HEK293 (cell line): ENCODE results near the gene PPP1R1B.

ENCODE experiments used
- CTCF ChIA-PET: fragments of 350-600 bp; formaldehyde crosslinking; extraction: SDS; loops from one replicate; lab custom pipeline; 2021; ENCODE audit warnings: antibody characterized with exemption; lab: Yijun Ruan, JAX
- POLR2A ChIA-PET: fragments of 300-600 bp; formaldehyde crosslinking; extraction: SDS; loops from one replicate; lab custom pipeline; 2020; ENCODE audit warnings: antibody characterized with exemption, inconsistent platforms; lab: Yijun Ruan, JAX
- H3K27ac ChIP-seq: fragments of 200-500 bp; sonication (Bioruptor generic); 2 replicates; pipeline ENCODE4 v1.5.1; 2014; ENCODE audit warnings: low read depth, low read length, control low read depth, inconsistent platforms; ENCODE audit errors: extremely low read depth
- H3K36me3 ChIP-seq, 2 experiments: fragments of 200-500 bp in 1 of 2; sonication (Bioruptor generic) in 1 of 2; 1 replicate in 1 of 2; 2 replicates in 1 of 2; pipeline ENCODE4 v1.5.1; 2014 to 2017; ENCODE audit warnings: inconsistent platforms in 2 of 2, low read length in 2 of 2; ENCODE audit not compliant: control insufficient read depth in 2 of 2, insufficient read depth in 1 of 2
- H3K4me1 ChIP-seq: fragments of 200-500 bp; sonication (Bioruptor generic); 2 replicates; pipeline ENCODE4 v1.5.1; 2014; ENCODE audit warnings: mild to moderate bottlenecking, low read length, inconsistent platforms; ENCODE audit not compliant: control insufficient read depth, insufficient read depth
- H3K4me3 ChIP-seq: 2 replicates; pipeline ENCODE4 v1.5.1; 2011; ENCODE audit warnings: low read depth, mild to moderate bottlenecking, control low read depth, low read length, moderate library complexity
- H3K9me3 ChIP-seq: fragments of 200-500 bp; sonication (Bioruptor generic); 2 replicates; pipeline ENCODE4 v1.5.1; 2014; ENCODE audit warnings: low read depth, low read length, inconsistent platforms; ENCODE audit not compliant: control insufficient read depth, insufficient read depth
- BCL11A ChIP-seq: fragments of 450-650 bp; formaldehyde crosslinking; IDR thresholded peaks from 2 replicates; pipeline ENCODE4 v1.5.1; 2016; ENCODE audit warnings: low read depth, missing biosample characterization, missing genetic modification characterization
- CTCF ChIP-seq: fragments of 450-650 bp; formaldehyde crosslinking; IDR thresholded peaks from 2 replicates; pipeline ENCODE4 v1.5.1; 2016; ENCODE audit warnings: missing biosample characterization, missing genetic modification characterization
- GLIS2 ChIP-seq: fragments of 450-650 bp; formaldehyde crosslinking; IDR thresholded peaks from 2 replicates; pipeline ENCODE4 v1.5.1; 2016; ENCODE audit warnings: missing biosample characterization, missing genetic modification characterization
- HOXA7 ChIP-seq: sonication (generic); formaldehyde crosslinking; IDR thresholded peaks from 2 replicates; pipeline ENCODE4 v1.8.1; 2022; ENCODE audit warnings: missing genetic modification reagents, borderline replicate concordance
- MEIS1 ChIP-seq: sonication (generic); formaldehyde crosslinking; IDR thresholded peaks from 2 replicates; pipeline ENCODE4 v1.8.1; 2022; ENCODE audit warnings: missing genetic modification reagents, mild to moderate bottlenecking, borderline replicate concordance
- PATZ1 ChIP-seq: fragments of 450-650 bp; formaldehyde crosslinking; IDR thresholded peaks from 2 replicates; pipeline ENCODE4 v1.5.1; 2016; ENCODE audit warnings: missing biosample characterization, missing genetic modification characterization
- PRDM4 ChIP-seq: fragments of 450-650 bp; formaldehyde crosslinking; IDR thresholded peaks from 2 replicates; pipeline ENCODE4 v1.5.1; 2017; ENCODE audit warnings: missing biosample characterization, missing genetic modification characterization
- TSHZ1 ChIP-seq: fragments of 450-650 bp; formaldehyde crosslinking; IDR thresholded peaks from 2 replicates; pipeline ENCODE4 v1.5.1; 2016; ENCODE audit warnings: missing biosample characterization, missing genetic modification characterization, borderline replicate concordance
- ZBTB8A ChIP-seq: fragments of 450-650 bp; formaldehyde crosslinking; IDR thresholded peaks from 2 replicates; pipeline ENCODE4 v1.5.1; 2016; ENCODE audit warnings: missing biosample characterization, missing genetic modification characterization
- ZIC2 ChIP-seq: fragments of 450-650 bp; formaldehyde crosslinking; IDR thresholded peaks from 2 replicates; pipeline ENCODE4 v1.5.1; 2016; ENCODE audit warnings: missing biosample characterization, missing genetic modification characterization
- ZNF157 ChIP-seq: fragments of 450-650 bp; formaldehyde crosslinking; IDR thresholded peaks from 2 replicates; pipeline ENCODE4 v1.5.1; 2016; ENCODE audit warnings: missing biosample characterization, missing genetic modification characterization
- ZNF513 ChIP-seq: fragments of 450-650 bp; IDR thresholded peaks from 2 replicates; pipeline ENCODE4 v1.5.1; 2018; ENCODE audit warnings: missing biosample characterization, missing genetic modification characterization
- ZNF660 ChIP-seq: fragments of 450-650 bp; IDR thresholded peaks from 2 replicates; pipeline ENCODE4 v1.5.1; 2018; ENCODE audit warnings: missing biosample characterization, mild to moderate bottlenecking, missing genetic modification characterization
- TF ChIP-seq, protein P1 (sequence below): fragments of 450-650 bp; formaldehyde crosslinking; IDR thresholded peaks from 2 replicates; pipeline ENCODE4 v1.5.1; 2016; ENCODE audit warnings: missing biosample characterization, missing genetic modification characterization

PPP1R1B gene

DNA sequence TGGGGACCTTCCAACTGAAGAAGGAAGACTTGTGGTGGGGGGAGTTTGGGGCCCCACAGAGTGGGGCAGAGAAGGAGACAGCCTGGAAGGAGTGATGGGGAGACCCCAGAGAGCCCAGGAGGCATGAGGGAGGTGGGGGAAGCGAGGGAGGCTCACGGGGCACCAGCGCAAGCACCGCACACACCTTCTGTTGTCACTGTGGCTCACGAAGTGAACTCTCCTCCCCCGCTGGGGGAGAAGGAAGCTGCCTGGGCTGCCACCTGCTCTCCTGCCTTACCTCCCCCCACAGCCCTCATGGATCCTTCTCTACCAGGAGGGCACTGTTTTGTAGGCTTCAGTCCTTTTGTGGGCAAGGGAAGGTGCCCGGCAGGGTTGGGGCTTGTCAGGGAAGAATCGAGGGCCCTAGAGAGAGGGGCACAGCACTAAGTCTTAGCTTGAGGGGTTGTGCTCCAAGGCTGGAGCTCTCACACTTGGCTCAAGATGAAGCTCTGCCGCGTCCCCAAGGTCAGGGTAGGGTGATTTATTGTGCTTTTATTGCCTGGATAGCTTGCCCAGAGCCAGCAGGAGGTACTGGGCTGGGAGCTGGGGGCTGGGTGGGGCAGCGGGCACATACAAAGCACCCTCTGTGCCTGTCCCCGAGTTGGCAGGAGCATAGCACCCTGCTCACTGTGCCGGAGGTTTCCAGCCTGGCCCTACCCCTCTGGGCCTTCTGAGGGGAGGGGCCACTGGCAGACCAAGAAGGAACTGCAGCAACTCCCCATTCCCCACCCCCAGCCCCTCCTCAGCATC lies 5.6 kb downstream of the PPP1R1B start (continued):
- TF ChIP-seq, protein P1, sequence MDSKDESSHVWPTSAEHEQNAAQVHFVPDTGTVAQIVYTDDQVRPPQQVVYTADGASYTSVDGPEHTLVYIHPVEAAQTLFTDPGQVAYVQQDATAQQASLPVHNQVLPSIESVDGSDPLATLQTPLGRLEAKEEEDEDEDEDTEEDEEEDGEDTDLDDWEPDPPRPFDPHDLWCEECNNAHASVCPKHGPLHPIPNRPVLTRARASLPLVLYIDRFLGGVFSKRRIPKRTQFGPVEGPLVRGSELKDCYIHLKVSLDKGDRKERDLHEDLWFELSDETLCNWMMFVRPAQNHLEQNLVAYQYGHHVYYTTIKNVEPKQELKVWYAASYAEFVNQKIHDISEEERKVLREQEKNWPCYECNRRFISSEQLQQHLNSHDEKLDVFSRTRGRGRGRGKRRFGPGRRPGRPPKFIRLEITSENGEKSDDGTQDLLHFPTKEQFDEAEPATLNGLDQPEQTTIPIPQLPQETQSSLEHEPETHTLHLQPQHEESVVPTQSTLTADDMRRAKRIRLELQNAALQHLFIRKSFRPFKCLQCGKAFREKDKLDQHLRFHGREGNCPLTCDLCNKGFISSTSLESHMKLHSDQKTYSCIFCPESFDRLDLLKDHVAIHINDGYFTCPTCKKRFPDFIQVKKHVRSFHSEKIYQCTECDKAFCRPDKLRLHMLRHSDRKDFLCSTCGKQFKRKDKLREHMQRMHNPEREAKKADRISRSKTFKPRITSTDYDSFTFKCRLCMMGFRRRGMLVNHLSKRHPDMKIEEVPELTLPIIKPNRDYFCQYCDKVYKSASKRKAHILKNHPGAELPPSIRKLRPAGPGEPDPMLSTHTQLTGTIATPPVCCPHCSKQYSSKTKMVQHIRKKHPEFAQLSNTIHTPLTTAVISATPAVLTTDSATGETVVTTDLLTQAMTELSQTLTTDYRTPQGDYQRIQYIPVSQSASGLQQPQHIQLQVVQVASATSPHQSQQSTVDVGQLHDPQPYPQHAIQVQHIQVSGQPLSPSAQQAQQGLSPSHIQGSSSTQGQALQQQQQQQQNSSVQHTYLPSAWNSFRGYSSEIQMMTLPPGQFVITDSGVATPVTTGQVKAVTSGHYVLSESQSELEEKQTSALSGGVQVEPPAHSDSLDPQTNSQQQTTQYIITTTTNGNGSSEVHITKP (tag by site-specific recombination): peak; percentile 99
- TF ChIP-seq ZIC2 (tag by site-specific recombination): peak; percentile 50

DNA sequence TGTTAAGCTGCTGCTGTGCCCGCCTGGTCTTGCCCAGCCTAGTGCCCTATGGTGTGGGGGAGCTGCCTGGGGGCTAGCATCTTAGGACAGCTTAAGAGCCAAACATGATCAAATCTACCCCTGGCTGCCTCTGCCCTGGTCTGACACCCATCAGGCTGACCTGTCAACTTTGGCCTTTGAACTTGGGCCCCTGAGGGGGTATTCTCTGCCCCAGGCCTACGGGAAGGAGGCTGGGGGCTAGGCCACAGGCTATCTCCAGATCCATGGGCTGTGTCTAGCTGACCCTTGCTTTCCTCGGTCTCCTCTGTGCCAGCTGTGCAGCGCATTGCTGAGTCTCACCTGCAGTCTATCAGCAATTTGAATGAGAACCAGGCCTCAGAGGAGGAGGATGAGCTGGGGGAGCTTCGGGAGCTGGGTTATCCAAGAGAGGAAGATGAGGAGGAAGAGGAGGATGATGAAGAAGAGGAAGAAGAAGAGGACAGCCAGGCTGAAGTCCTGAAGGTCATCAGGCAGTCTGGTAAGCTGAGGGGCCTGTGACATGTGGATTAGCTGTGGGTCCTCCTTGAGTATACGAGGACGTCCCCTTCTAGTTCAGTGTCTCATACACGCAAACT lies 6.9 kb downstream of the PPP1R1B start:
- H3K36me3 ChIP-seq: no peaks in the 10 kb centered on the region
- TF ChIP-seq HOXA7: no peak
- peak; percentile 99 for TF ChIP-seq ZNF513 (tag by site-specific recombination)
- no peak overlapping the region for H3K27ac ChIP-seq
- no peak overlapping the region for H3K4me3 ChIP-seq
- ChIA-PET CTCF (interaction anchor here (0.6 to 14.6 kb wide), 18 partner anchors 8 to 683 kb away, joined by 3 to 311 read pairs (median 5); partner anchors contain the start of genes MIEN1 and TCAP), POLR2A (interaction anchor here (2.4 kb wide), 1 partner anchor 12 kb away, joined by 7 read pairs; no protein-coding TSS in a partner anchor)
- peaks cover 22% of the 10 kb centered on the region for H3K4me1 ChIP-seq
- H3K9me3 ChIP-seq: no peaks in the 10 kb centered on the region

GRCh38 chr17:39634384-39634871 lies 7.7 kb downstream of the PPP1R1B start:
- POLR2A ChIA-PET: interaction anchor here (0.5 to 2.4 kb wide), 4 partner anchors 12 to 565 kb away, joined by 3 to 7 read pairs (median 4); partner anchors contain the start of gene PGAP3
- no peaks in the 10 kb centered on the region for H3K9me3 ChIP-seq
- no peaks in the 10 kb centered on the region for H3K36me3 ChIP-seq
- CTCF ChIA-PET: interaction anchor here (0.6 to 14.6 kb wide), 28 partner anchors 8 to 1429 kb away, joined by 3 to 311 read pairs (median 4); partner anchors contain the start of genes MIEN1 and PNMT
- no peak overlapping the region for H3K27ac ChIP-seq
- no peak overlapping the region for H3K4me3 ChIP-seq
- H3K4me1 ChIP-seq: peaks cover 28% of the 10 kb centered on the region
- no peak for TF ChIP-seq MEIS1 (CRISPR knock-in tag)
- TF ChIP-seq ZNF157 (tag by site-specific recombination): no peak
- TF ChIP-seq BCL11A (tag by site-specific recombination): no peak
- peak; percentile 67; the same call in 1 of the 2 replicates for TF ChIP-seq PRDM4 (tag by site-specific recombination)
- peak; percentile 43; the same call in 1 of the 2 replicates for TF ChIP-seq PATZ1 (tag by site-specific recombination)
- TF ChIP-seq GLIS2 (tag by site-specific recombination): peak; percentile 52
- no peak for TF ChIP-seq TSHZ1 (tag by site-specific recombination)
- peak; percentile 78 for TF ChIP-seq CTCF
- TF ChIP-seq ZNF660 (tag by site-specific recombination): no peak
- no peak for TF ChIP-seq ZBTB8A (tag by site-specific recombination)
